HepG2 (cell line): ENCODE results near the gene WWC2. TPM values are rescaled to one million over a fixed set of nuclear protein-coding genes. Genes with fewer than 3 reads are reported as not detected.

Experiments used
- ATAC-seq: fragments of 200-7000 bp; cut with Tn5 transposase; 3 replicates; pipeline ENCODE4 v1.9.1; 2020; ENCODE audit warnings: mild to moderate bottlenecking, moderate library complexity
- BruUV-seq: library from RNA; stranded (reverse); fragments of 400-500 nt; replicated peaks from 2 replicates; lab custom pipeline; 2021; lab: Mats Ljungman, UMichigan
- CTCF ChIA-PET: fragments of 300-600 bp; formaldehyde crosslinking; extraction: SDS; loops from one replicate; lab custom pipeline; 2021; ENCODE audit warnings: low total read pairs, inconsistent platforms, low intra/inter-chr PET ratio; lab: Yijun Ruan, JAX
- POLR2A ChIA-PET: fragments of 350-600 bp; sonication (Branson Sonifier 250); formaldehyde crosslinking; loops from one replicate; lab custom pipeline; 2020; ENCODE audit warnings: antibody characterized with exemption, inconsistent platforms; lab: Yijun Ruan, JAX
- DNase-seq: peaks from one replicate; pipeline ENCODE4 v3.0.0-alpha.2; 2015; ENCODE audit warnings: low spot score
- FAIRE-seq: peaks from 3 replicates; lab custom pipeline; 2011; peaks lifted over from hg19 to GRCh38; lab: Jason Lieb, UNC
- H2AFZ ChIP-seq: one replicate; pipeline ENCODE4 v1.6.1; 2011; ENCODE audit warnings: low read length, inconsistent platforms
- H3K27ac ChIP-seq: fragments of 300-600 bp; 3 replicates; pipeline ENCODE4 v1.8.0; 2011; ENCODE audit warnings: mixed run types, mild to moderate bottlenecking, mixed read lengths, low read length, inconsistent platforms; ENCODE audit not compliant: insufficient read depth; ENCODE audit errors: extremely low read length
- H3K27me3 ChIP-seq, 2 experiments: fragments of 200-600 bp in 1 of 2; 2 replicates in 1 of 2; 3 replicates in 1 of 2; pipeline versions ENCODE4 v1.6.0 to v1.8.0; 2011; ENCODE audit warnings: low read length in 2 of 2, mild to moderate bottlenecking in 2 of 2, moderate library complexity in 2 of 2, inconsistent platforms in 1 of 2; ENCODE audit not compliant: insufficient read depth in 2 of 2, control insufficient read depth in 1 of 2
- H3K36me3 ChIP-seq, 2 experiments: fragments of 200-600 bp in 1 of 2; replicated peaks in 1 of 2; 2 replicates in 1 of 2; 3 replicates in 1 of 2; pipeline versions ENCODE4 v1.5.1 to v1.8.0; 2011; ENCODE audit warnings: low read length in 2 of 2, inconsistent platforms in 1 of 2; ENCODE audit not compliant: insufficient read depth in 2 of 2, control insufficient read depth in 1 of 2
- H3K4me1 ChIP-seq: 2 replicates; pipeline ENCODE4 v1.5.1; 2012; ENCODE audit warnings: low read length, inconsistent platforms; ENCODE audit not compliant: insufficient read depth
- H3K4me2 ChIP-seq: 2 replicates; pipeline ENCODE4 v1.6.0; 2011; ENCODE audit warnings: low read depth, low read length, inconsistent platforms
- H3K4me3 ChIP-seq, 3 experiments: fragments of 200-600 bp in 1 of 3; sonication (generic), shearing (Covaris generic) in 1 of 3; replicated peaks in 1 of 3; 2 replicates each; pipeline ENCODE4 v1.5.1; 2011 to 2016; ENCODE audit warnings: low read length in 3 of 3, inconsistent platforms in 2 of 3, low read depth in 2 of 3, mild to moderate bottlenecking in 2 of 3, control low read depth in 1 of 3, mixed read lengths in 1 of 3; ENCODE audit not compliant: insufficient read depth in 1 of 3
- H3K79me2 ChIP-seq: one replicate; pipeline ENCODE4 v1.6.1; 2011; ENCODE audit warnings: low read length, inconsistent platforms; ENCODE audit not compliant: insufficient read depth
- H3K9ac ChIP-seq: 2 replicates; pipeline ENCODE4 v1.6.0; 2011; ENCODE audit warnings: mild to moderate bottlenecking, low read depth, low read length, inconsistent platforms; ENCODE audit not compliant: insufficient read depth
- H3K9me3 ChIP-seq: 2 replicates; pipeline ENCODE4 v1.5.1; 2012; ENCODE audit warnings: mild to moderate bottlenecking, low read length
- H4K20me1 ChIP-seq: 2 replicates; pipeline ENCODE4 v1.6.0; 2011; ENCODE audit warnings: inconsistent platforms, mild to moderate bottlenecking, low read length, moderate library complexity; ENCODE audit not compliant: insufficient read depth
- ISX ChIP-seq: sonication (generic); formaldehyde crosslinking; conservative IDR thresholded peaks from 2 replicates; pipeline ENCODE4 v1.5.0; 2020; ENCODE audit warnings: missing genetic modification reagents
- MYC ChIP-seq: sonication (generic); formaldehyde crosslinking; IDR thresholded peaks from 2 replicates; pipeline ENCODE4 v1.9.0; 2021; ENCODE audit warnings: missing genetic modification reagents, borderline replicate concordance
- RARA ChIP-seq: IDR thresholded peaks from 2 replicates; pipeline ENCODE4 v1.6.1; 2016; ENCODE audit warnings: missing genetic modification reagents, missing compliant biosample characterization
- SOX13 ChIP-seq, 3 experiments: fragments of 450-650 bp in 1 of 3; sonication (generic) in 1 of 3; formaldehyde crosslinking in 1 of 3; IDR thresholded peaks in 2 of 3; conservative IDR thresholded peaks in 1 of 3; 2 replicates each; pipeline versions ENCODE4 v1.5.0 to v1.6.1; 2016 to 2020; ENCODE audit warnings: antibody characterized with exemption in 1 of 3, mild to moderate bottlenecking in 1 of 3, missing compliant biosample characterization in 1 of 3, missing genetic modification reagents in 1 of 3, moderate library complexity in 1 of 3
- THAP11 ChIP-seq: IDR thresholded peaks from 2 replicates; pipeline ENCODE4 v1.6.1; 2016; ENCODE audit warnings: missing biosample characterization, missing genetic modification reagents
- ZNF205 ChIP-seq: IDR thresholded peaks from 2 replicates; pipeline ENCODE4 v1.6.1; 2018; ENCODE audit warnings: missing biosample characterization, missing genetic modification reagents
- ZNF563 ChIP-seq: sonication (generic); formaldehyde crosslinking; IDR thresholded peaks from 2 replicates; pipeline ENCODE4 v1.8.0; 2022; ENCODE audit warnings: mild to moderate bottlenecking, moderate library complexity, missing genetic modification reagents
- ZNF710 ChIP-seq: sonication (generic); formaldehyde crosslinking; IDR thresholded peaks from 2 replicates; pipeline ENCODE4 v1.5.0; 2020; ENCODE audit warnings: mild to moderate bottlenecking, missing genetic modification reagents, borderline replicate concordance
- WGBS: methylation state at CpG from one replicate; pipeline ENCODE4 v1.1.6; 2017; ENCODE audit warnings: low lambda C conversion rate; 5-methylcytosine and 5-hydroxymethylcytosine counted together
- in situ Hi-C: cut with HindIII; loops from 2 replicates; pipeline ENCODE4 v1.10.0; 2017; ENCODE audit warnings: low pct_unique_long_range_greater_than_20kb; ENCODE audit not compliant: extremely low pct_ligation_motif_present
- intact Hi-C: fragments of 100-400 bp; cut with micrococcal nuclease; formaldehyde crosslinking; loops from one replicate; pipeline ENCODE4 v1.10.0; 2022; ENCODE audit not compliant: unreplicated experiment
- polyA plus RNA-seq, 8 experiments: library from polyadenylated mRNA; depleted of rRNA in 3 of 8; stranded (reverse) in 7 of 8; unstranded in 1 of 8; fragments of >200 nt; fragmentation: Illumina TruSeq in 4 of 8; extraction: Trizol in 4 of 8; gene quantifications; 2 replicates each; pipeline versions ENCODE4 v1.2.1 to v1.2.3, GENCODE V29; 2011 to 2016; ENCODE audit warnings: low read depth in 4 of 8, missing spikeins in 1 of 8, mixed read lengths in 1 of 8; ENCODE audit not compliant: insufficient read depth in 1 of 8
- total RNA-seq, 5 experiments: library from RNA; depleted of rRNA; stranded (reverse); fragments of >200 nt; fragmentation: Illumina TruSeq; extraction: Trizol; gene quantifications; 2 replicates each; pipeline ENCODE4 v1.2.3, GENCODE V29; 2016; ENCODE audit warnings: low read depth in 1 of 5

WWC2 gene
- total and polyA plus RNA-seq, 2 of the 13 experiments (the other 11 are each of a cell fraction or from before 2014, with no cell fraction given): 40.0 to 50.1 TPM

GRCh38 chr4:183342541-183343533 is 243.8 kb downstream of the WWC2 start:
- Histone ChIP-seq H3K27me3 (no peaks in the 10 kb centered on the region), H3K4me2 (no peak overlapping the region), H4K20me1 (no peaks in the 10 kb centered on the region), H3K27ac (no peak overlapping the region), H3K36me3 (no peaks in the 10 kb centered on the region), H3K79me2 (no peaks in the 10 kb centered on the region), H3K9me3 (no peaks in the 10 kb centered on the region), H3K4me3 (no peak overlapping the region), H3K4me1 (no peaks in the 10 kb centered on the region), H2AFZ (no peak overlapping the region), H3K9ac (no peak overlapping the region)
- no peak for TF ChIP-seq MYC (CRISPR knock-in tag)
- no peak for TF ChIP-seq ZNF563
- no peak for TF ChIP-seq THAP11 (CRISPR knock-in tag)
- TF ChIP-seq SOX13 (IDR thresholded peaks at IDR 0.05): no peak
- no peak for TF ChIP-seq SOX13 (CRISPR knock-in tag; conservative IDR thresholded peaks at IDR 0.05 in 1 of 2, IDR thresholded peaks at IDR 0.05 in 1 of 2)
- no peak for TF ChIP-seq ZNF710 (CRISPR knock-in tag)
- TF ChIP-seq ISX (CRISPR knock-in tag): no peak
- TF ChIP-seq RARA (CRISPR knock-in tag): no peak
- TF ChIP-seq ZNF205 (CRISPR knock-in tag): no peak
- BruUV-seq: no TSS peak
- DNase-seq (no peak), ATAC-seq (no peak), FAIRE-seq (no peak)
- in situ Hi-C loops (no loop called here), intact Hi-C loops (no loop called here)
- WGBS: 64% methylated on average over 33 of the region's 40 CpGs
- POLR2A ChIA-PET: no interaction called here
- CTCF ChIA-PET: no interaction called here
